Measurements from ENCODE around the gene SULT4A1. TPM values are rescaled to one million over a fixed set of nuclear protein-coding genes. Genes with fewer than 3 reads are reported as not detected.

Gene SULT4A1
- total RNA-seq, 1 experiment from 2014 or later = 12.6 TPM

DNA sequence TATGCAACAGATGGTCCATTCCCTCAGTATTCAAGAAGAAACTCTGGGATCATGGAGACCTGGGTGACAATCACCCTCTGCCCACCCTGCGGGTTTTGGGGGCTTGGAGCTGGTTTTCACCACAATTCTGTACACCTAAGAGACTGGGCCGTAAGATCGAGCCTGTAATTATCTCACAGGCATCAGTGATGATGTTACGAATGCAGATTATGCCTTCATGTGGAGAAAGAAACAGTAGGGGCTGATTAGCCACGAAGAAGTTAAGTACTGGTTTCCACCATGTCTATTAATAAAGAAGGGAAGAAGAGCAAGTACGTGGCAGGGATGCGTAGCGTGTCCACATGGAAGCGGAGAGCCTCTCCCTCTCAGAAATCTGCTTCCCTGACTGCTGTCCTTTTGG lies 44.9 kb downstream of the SULT4A1 start:
- H3K9me3 Mint-ChIP-seq = no peaks in the 10 kb centered on the region
- POLR2A ChIA-PET = no interaction called here
- no peaks in the 10 kb centered on the region for H3K27me3 Mint-ChIP-seq (ENCODE audit: low read depth)
- ATAC-seq (no peak), DNase-seq (ENCODE audit: low spot score) (no peak)
- H3K4me3 Mint-ChIP-seq = no peak overlapping the region
- TF ChIP-seq, protein P1, sequence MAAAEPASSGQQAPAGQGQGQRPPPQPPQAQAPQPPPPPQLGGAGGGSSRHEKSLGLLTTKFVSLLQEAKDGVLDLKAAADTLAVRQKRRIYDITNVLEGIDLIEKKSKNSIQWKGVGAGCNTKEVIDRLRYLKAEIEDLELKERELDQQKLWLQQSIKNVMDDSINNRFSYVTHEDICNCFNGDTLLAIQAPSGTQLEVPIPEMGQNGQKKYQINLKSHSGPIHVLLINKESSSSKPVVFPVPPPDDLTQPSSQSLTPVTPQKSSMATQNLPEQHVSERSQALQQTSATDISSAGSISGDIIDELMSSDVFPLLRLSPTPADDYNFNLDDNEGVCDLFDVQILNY (CRISPR knock-in tag; IDR thresholded peaks at IDR 0.05) = no peak
- TF ChIP-seq MXD4 (CRISPR knock-in tag; IDR thresholded peaks at IDR 0.05; ENCODE audit: borderline replicate concordance) = no peak
- no peak for TF ChIP-seq ZNF121 (CRISPR knock-in tag; IDR thresholded peaks at IDR 0.05)
- no peak for TF ChIP-seq NFATC4 (CRISPR knock-in tag; IDR thresholded peaks at IDR 0.05)
- TF ChIP-seq, protein P2, sequence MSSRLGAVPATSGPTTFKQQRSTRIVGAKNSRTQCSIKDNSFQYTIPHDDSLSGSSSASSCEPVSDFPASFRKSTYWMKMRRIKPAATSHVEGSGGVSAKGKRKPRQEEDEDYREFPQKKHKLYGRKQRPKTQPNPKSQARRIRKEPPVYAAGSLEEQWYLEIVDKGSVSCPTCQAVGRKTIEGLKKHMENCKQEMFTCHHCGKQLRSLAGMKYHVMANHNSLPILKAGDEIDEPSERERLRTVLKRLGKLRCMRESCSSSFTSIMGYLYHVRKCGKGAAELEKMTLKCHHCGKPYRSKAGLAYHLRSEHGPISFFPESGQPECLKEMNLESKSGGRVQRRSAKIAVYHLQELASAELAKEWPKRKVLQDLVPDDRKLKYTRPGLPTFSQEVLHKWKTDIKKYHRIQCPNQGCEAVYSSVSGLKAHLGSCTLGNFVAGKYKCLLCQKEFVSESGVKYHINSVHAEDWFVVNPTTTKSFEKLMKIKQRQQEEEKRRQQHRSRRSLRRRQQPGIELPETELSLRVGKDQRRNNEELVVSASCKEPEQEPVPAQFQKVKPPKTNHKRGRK (CRISPR knock-in tag; IDR thresholded peaks at IDR 0.05; ENCODE audit: borderline replicate concordance) = no peak
- TF ChIP-seq ZNF416 (CRISPR knock-in tag; IDR thresholded peaks at IDR 0.05) = no peak
- TF ChIP-seq HMGA2 (CRISPR knock-in tag; IDR thresholded peaks at IDR 0.05) = no peak
- no peak for TF ChIP-seq ERG (CRISPR knock-in tag; IDR thresholded peaks at IDR 0.05)
- TF ChIP-seq SMAD3 (CRISPR knock-in tag; IDR thresholded peaks at IDR 0.05; ENCODE audit: borderline replicate concordance) = no peak
- no peak for TF ChIP-seq CDX4 (CRISPR knock-in tag; IDR thresholded peaks at IDR 0.05; ENCODE audit: borderline replicate concordance)
- no peak for TF ChIP-seq TP53 (CRISPR knock-in tag; IDR thresholded peaks at IDR 0.05)
- no peak for TF ChIP-seq JAZF1 (CRISPR knock-in tag; IDR thresholded peaks at IDR 0.05)
- TF ChIP-seq CBFB (CRISPR knock-in tag; IDR thresholded peaks at IDR 0.05; ENCODE audit: low read depth) = no peak
- H3K27ac Mint-ChIP-seq = peak overlapping the region; percentile 46; the same call in 1 of the 2 replicates
- CTCF ChIA-PET = no interaction called here
- H3K4me1 Mint-ChIP-seq = peaks cover 27% of the 10 kb centered on the region
- H3K36me3 Mint-ChIP-seq = no peaks in the 10 kb centered on the region

DNA sequence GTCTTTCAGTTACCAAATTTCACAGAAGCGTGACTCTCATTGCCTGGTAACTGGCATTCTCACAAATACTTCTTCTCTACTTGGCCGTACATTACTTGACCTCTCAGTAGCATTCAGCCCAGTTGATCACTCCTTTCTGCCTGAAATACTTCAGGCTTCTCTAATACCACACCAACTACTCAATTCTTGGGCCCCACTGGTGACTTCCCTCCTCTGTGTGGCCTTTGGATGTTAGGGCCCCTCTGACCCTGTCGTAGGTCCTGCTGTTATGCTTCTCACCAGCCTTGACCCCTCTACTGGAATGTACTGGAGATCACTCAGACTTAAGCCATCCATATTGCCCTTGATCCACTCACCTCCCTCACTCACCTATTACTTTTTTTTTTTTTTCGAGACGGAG lies 48.0 kb downstream of the SULT4A1 start:
- no peak for ATAC-seq
- TF ChIP-seq FOXJ3 (CRISPR knock-in tag; IDR thresholded peaks at IDR 0.05; ENCODE audit: borderline replicate concordance) = no peak
- TF ChIP-seq JAZF1 (CRISPR knock-in tag; IDR thresholded peaks at IDR 0.05) = no peak
- TF ChIP-seq, protein P1 (CRISPR knock-in tag; IDR thresholded peaks at IDR 0.05) = no peak
- TF ChIP-seq, protein P3, sequence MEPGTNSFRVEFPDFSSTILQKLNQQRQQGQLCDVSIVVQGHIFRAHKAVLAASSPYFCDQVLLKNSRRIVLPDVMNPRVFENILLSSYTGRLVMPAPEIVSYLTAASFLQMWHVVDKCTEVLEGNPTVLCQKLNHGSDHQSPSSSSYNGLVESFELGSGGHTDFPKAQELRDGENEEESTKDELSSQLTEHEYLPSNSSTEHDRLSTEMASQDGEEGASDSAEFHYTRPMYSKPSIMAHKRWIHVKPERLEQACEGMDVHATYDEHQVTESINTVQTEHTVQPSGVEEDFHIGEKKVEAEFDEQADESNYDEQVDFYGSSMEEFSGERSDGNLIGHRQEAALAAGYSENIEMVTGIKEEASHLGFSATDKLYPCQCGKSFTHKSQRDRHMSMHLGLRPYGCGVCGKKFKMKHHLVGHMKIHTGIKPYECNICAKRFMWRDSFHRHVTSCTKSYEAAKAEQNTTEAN (CRISPR knock-in tag; IDR thresholded peaks at IDR 0.05) = no peak
- Mint-ChIP-seq H3K4me3 (no peak overlapping the region), H3K4me1 (peaks cover 21% of the 10 kb centered on the region), H3K27ac (0 out of 2 replicates have a peak overlapping the region, but pooled peaks have one; percentile 31), H3K9me3 (no peaks in the 10 kb centered on the region), H3K36me3 (no peaks in the 10 kb centered on the region), H3K27me3 (ENCODE audit: low read depth) (no peaks in the 10 kb centered on the region; the same call in 1 of the 2 replicates)
- ChIA-PET POLR2A (interaction anchor here (0.7 kb wide), 1 partner anchor 69 kb away, joined by 4 read pairs; no protein-coding TSS in a partner anchor), CTCF (no interaction called here)
- no peak for DNase-seq (ENCODE audit: low spot score)

DNA sequence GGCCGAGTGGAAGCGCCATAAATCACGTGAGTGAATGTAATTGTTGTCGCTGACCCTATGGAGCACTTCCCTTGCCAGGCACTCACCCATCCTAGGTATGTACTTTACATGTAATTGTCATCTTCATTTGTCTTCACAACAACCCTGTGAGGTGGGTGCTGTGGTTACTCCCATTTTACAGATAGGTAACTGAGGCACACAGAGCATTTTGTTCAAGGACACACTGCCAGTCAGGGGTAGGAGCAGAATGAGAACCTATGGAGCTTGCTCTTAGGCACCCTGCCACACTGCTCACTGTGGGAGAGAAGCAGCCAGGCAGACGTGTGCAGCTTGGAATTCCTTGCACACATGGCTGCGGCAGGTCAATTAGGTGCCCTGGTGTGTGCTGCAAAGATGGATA lies 49.4 kb downstream of the SULT4A1 start:
- ATAC-seq (no peak), DNase-seq (ENCODE audit: low spot score) (no peak)
- POLR2A ChIA-PET = no interaction called here
- Mint-ChIP-seq H3K4me1 (peaks cover 21% of the 10 kb centered on the region), H3K27ac (peak overlapping the region; percentile 75), H3K4me3 (peak overlapping the region; percentile 82), H3K36me3 (no peaks in the 10 kb centered on the region), H3K9me3 (no peaks in the 10 kb centered on the region), H3K27me3 (ENCODE audit: low read depth) (no peaks in the 10 kb centered on the region; the same call in 1 of the 2 replicates)
- CTCF ChIA-PET = interaction anchor here (0.8 to 1.8 kb wide), 3 partner anchors 70 to 297 kb away, joined by 3 to 8 read pairs (median 4); no protein-coding TSS in a partner anchor
- TF ChIP-seq SMAD3 (CRISPR knock-in tag; IDR thresholded peaks at IDR 0.05; ENCODE audit: borderline replicate concordance) (no peak), NFE2L1 (CRISPR knock-in tag; IDR thresholded peaks at IDR 0.05) (0 out of 2 replicates have a peak, but pooled peaks have one; percentile 1), ATF2 (CRISPR knock-in tag; IDR thresholded peaks at IDR 0.05; ENCODE audit: borderline replicate concordance, low read depth) (no peak), JUN (CRISPR knock-in tag; IDR thresholded peaks at IDR 0.05) (no peak), ZNF281 (CRISPR knock-in tag; IDR thresholded peaks at IDR 0.05) (no peak)
- TF ChIP-seq, protein P3 (CRISPR knock-in tag; IDR thresholded peaks at IDR 0.05) = 0 out of 2 replicates have a peak, but pooled peaks have one; percentile 29

Measured in WTC11 (cell line).